ENCODE data around the gene RPS23. TPM values are rescaled to one million over a fixed set of nuclear protein-coding genes. Genes with fewer than 3 reads are reported as not detected.

The RPS23 gene
- total RNA-seq, 4 donors from 2014 or later = 1,823 to 4,287 (median 2,697) TPM

DNA sequence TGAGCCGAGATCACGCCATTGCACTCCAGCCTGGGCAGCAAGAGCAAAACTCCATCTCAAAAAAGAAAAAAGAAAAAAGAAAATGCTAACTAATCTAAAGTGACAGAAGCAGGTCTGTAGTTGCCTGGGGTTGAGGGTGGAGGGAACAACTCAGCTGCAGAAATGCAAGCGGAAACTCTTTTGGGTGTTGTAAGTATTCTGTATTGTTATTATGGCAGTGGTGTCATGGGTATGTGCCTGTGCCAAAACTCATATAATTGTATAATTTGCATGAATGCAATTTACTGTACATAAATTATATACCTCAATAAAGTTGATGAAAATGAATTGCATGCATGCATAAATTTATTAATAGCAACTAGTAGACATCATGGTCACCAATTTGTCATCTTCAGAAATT is 23.0 kb upstream of the RPS23 start:
- TF ChIP-seq, protein P1, sequence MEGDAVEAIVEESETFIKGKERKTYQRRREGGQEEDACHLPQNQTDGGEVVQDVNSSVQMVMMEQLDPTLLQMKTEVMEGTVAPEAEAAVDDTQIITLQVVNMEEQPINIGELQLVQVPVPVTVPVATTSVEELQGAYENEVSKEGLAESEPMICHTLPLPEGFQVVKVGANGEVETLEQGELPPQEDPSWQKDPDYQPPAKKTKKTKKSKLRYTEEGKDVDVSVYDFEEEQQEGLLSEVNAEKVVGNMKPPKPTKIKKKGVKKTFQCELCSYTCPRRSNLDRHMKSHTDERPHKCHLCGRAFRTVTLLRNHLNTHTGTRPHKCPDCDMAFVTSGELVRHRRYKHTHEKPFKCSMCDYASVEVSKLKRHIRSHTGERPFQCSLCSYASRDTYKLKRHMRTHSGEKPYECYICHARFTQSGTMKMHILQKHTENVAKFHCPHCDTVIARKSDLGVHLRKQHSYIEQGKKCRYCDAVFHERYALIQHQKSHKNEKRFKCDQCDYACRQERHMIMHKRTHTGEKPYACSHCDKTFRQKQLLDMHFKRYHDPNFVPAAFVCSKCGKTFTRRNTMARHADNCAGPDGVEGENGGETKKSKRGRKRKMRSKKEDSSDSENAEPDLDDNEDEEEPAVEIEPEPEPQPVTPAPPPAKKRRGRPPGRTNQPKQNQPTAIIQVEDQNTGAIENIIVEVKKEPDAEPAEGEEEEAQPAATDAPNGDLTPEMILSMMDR (IDR thresholded peaks at IDR 0.05; ENCODE audit: low read depth) = no peak

DNA sequence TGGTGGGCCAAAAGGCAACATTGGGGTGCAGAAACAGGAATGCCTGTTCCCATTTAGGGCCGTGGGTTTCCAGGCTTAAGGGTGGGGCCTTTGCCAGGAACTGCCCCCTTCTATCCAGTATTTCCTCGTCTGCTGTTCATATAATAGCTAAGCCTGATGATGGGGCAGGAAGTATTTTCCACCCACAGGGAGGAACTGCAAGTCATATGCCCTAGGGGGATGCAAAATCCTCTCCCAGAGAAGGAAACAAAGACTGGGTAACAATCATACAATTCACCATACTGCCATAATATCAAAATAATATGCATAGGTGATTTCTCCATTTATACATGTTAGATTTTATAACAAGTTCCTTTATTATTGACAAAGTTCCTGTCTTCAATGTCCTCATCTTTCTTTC is 20.5 kb upstream of the RPS23 start:
- TF ChIP-seq, protein P1 (IDR thresholded peaks at IDR 0.05; ENCODE audit: low read depth) = no peak

DNA sequence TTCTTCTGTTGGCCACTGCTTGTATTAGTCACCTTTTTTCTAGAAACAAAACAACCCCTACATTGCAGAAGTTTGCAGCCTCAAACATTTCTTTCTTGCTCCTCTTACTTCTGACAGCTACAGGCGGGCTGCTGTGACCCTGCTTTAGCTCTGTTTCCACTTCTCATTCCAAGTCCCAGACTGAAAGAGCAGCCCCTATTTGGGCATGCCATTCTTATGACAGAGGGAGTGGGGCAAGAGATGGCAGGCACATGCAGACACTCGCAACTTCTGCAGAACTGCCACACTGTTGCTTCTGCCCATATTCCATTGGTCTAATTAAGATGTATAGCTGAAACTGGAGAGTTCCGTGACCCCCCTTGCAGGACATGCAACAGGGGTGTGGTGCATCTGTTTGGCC is 19.6 kb upstream of the RPS23 start:
- TF ChIP-seq, protein P1 (IDR thresholded peaks at IDR 0.05; ENCODE audit: low read depth) = no peak

DNA sequence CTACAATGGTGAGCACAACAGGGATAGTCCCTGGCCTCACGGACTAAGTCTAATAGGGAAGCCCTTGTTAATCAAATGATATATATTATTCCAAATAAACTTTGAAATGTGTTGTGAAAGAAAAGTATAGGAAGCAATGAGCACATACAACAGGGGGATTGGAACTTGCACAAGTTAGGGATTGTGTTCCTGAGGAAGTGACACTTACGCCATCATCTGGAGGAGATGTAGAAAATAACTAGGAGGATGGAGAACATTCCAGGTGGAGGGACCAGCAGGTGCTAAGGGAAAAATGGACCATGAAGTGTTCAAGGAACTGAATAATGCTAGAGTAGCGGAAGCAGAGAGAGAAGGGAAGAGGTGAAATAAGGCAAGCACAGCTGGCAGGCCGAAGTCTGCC is 18.8 kb upstream of the RPS23 start:
- TF ChIP-seq, protein P1 (IDR thresholded peaks at IDR 0.05; ENCODE audit: low read depth) = no peak

DNA sequence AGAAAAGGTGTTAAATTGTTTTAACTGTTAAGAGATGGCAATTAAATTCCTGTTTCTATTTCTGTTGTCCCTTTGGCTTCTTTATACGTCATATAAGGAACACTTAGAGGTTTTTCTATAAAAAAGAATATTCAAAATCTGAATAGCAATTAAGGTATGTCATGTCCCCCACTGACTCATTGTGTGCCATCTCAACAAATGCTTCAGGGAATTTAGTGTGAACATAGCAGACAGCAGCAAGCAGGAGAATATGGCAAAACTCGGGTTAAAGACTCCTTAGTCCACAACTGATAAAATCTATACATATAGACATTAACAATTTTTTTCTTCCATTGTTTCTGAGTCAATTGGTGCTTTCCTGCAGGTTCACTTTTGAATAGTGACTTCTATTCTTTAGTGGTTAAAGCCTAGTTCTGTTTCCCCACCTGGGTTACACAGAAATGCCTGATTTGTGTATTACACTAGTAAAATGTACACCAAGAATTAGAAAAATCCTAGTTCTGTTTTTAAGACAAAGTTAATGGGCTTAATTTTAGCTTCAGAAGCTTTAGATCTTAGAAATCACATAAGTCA is 17.9 kb upstream of the RPS23 start:
- TF ChIP-seq, protein P1 (IDR thresholded peaks at IDR 0.05; ENCODE audit: low read depth) = no peak

DNA sequence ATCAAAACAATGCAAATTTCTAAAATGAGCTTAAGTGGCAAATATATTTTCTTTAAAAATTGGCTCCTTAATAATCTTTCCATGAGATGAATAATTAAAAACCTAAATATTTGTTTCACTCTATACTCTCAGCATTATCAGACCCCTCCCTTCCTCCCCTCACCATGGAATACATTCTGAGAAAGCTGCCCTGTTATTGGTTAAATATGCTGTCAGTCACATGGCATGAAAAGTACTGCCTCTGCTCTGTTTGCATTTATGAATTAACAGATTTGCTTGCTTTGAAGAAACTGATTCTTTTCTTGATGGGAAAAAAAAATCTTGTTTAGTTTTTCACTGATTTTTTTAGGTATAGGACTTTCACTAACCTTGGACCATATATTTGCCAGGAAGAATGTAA is 17.0 kb upstream of the RPS23 start:
- TF ChIP-seq, protein P1 (IDR thresholded peaks at IDR 0.05; ENCODE audit: low read depth) = no peak

DNA sequence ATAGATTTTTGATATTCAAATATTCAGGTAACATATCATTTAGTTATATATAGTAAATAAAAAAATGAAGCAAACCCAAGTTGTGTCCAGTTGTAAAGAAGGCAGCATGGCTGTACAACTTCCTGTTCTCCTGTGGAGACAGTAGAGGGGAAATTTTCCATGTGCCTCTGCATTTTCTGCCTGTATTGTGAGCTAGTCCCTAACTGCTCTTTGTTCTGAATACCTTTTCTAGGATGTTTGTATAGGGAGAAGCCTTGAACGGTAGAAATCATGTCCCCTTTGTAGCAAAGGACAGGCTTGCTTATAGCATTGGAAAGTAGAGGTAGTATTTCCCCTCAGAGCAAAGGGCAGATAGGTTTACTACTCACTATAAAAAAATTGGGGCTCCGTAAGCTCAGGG is 13.3 kb upstream of the RPS23 start:
- TF ChIP-seq, protein P1 (IDR thresholded peaks at IDR 0.05; ENCODE audit: low read depth) = no peak
